ENCODE measurements around the gene LRRC25. TPM values are rescaled to one million over a fixed set of nuclear protein-coding genes. Genes with fewer than 3 reads are reported as not detected.

Gene LRRC25
- total RNA-seq, 4 donors from 2014 or later = 3.3 to 4.9 (median 4.1) TPM; not detected in 1

DNA sequence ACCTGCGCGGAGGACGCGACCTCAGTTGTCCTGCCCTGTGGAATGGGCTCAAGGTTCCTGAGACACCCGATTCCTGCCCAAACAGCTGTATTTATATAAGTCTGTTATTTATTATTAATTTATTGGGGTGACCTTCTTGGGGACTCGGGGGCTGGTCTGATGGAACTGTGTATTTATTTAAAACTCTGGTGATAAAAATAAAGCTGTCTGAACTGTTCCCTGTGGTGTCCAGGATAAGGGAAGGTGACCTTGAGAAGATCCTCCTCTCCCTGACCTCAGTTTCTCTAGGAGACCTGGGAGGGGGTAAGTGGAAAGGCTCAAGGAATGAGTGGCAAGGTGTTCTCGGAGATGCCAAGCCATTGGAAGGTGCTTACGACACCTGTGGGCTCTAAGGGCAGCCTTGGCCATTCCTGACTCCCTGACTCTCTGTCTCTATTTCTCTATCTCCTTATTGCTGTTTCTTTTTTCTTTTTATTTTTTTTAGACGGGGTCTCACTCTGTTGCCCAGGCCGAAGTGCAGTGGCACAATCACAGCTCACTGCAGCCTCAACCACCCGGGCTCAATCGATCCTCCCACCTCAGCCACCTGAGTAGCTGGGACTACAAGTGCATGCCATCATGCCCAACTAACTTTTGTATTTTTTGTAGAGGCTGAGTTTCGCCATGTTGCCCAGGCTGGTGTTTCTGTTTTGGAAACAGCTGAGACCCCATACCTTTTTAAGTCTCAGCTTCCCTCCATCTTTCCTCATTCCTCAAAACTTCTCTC is 8.3 kb downstream of the LRRC25 start:
- intact Hi-C loops (cut with DNase I; ENCODE audit: low total_unique reads) = no loop called here
- Histone ChIP-seq H3K9me3 (no peaks in the 10 kb centered on the region), H3K36me3 (no peaks in the 10 kb centered on the region), H3K27ac (peak overlapping the region in 3 of 4 donors; percentile 51 to 83 (median 60)), H3K27me3 (no peaks in the 10 kb centered on the region), H3K4me3 (peak overlapping the region in 2 of 4 donors; percentile 33 to 47), H3K4me1 (peaks cover 9 to 35% (median 18%) of the 10 kb centered on the region in 4 donors)
- DNase-seq = no peak
- TF ChIP-seq EP300 (IDR thresholded peaks at IDR 0.05; ENCODE audit: low read depth) (no peak), POLR2A (IDR thresholded peaks at IDR 0.05) (no peak), POLR2AphosphoS5 (IDR thresholded peaks at IDR 0.05) (no peak)
- TF ChIP-seq, protein P1, sequence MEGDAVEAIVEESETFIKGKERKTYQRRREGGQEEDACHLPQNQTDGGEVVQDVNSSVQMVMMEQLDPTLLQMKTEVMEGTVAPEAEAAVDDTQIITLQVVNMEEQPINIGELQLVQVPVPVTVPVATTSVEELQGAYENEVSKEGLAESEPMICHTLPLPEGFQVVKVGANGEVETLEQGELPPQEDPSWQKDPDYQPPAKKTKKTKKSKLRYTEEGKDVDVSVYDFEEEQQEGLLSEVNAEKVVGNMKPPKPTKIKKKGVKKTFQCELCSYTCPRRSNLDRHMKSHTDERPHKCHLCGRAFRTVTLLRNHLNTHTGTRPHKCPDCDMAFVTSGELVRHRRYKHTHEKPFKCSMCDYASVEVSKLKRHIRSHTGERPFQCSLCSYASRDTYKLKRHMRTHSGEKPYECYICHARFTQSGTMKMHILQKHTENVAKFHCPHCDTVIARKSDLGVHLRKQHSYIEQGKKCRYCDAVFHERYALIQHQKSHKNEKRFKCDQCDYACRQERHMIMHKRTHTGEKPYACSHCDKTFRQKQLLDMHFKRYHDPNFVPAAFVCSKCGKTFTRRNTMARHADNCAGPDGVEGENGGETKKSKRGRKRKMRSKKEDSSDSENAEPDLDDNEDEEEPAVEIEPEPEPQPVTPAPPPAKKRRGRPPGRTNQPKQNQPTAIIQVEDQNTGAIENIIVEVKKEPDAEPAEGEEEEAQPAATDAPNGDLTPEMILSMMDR (IDR thresholded peaks at IDR 0.05) = no peak
- 85 to 86% methylated on average over 4 to 13 of the region's 13 CpGs for WGBS, 2 donors (ENCODE audit: low coverage in 1 of 2)
- in situ Hi-C loops (cut with MboI; ENCODE audit: low pct_ligation_motif_present in 1 of 4, low pct_unique_long_range_greater_than_20kb in 1 of 4, low sequenced_read_pairs in 3 of 4) = no loop called here

DNA sequence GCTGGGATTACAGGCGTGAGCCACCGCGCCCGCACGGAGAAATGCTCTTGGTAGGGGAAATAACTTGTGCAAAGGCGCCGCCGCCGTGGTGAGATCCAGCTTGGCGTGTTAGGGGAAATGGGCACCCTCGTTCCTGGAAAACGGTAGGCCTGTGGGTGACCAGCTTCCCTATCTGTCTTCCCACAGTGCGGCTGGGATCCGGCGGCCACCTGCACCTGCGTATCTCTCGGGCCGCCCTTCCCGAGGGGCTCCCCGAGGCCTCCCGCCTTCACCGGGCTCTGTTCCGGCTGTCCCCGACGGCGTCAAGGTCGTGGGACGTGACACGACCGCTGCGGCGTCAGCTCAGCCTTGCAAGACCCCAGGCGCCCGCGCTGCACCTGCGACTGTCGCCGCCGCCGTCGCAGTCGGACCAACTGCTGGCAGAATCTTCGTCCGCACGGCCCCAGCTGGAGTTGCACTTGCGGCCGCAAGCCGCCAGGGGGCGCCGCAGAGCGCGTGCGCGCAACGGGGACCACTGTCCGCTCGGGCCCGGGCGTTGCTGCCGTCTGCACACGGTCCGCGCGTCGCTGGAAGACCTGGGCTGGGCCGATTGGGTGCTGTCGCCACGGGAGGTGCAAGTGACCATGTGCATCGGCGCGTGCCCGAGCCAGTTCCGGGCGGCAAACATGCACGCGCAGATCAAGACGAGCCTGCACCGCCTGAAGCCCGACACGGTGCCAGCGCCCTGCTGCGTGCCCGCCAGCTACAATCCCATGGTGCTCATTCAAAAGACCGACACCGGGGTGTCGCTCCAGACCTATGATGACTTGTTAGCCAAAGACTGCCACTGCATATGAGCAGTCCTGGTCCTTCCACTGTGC is 9.1 kb downstream of the LRRC25 start:
- Histone ChIP-seq H3K9me3 (no peaks in the 10 kb centered on the region), H3K27me3 (no peaks in the 10 kb centered on the region), H3K4me1 (peaks cover 9 to 35% (median 18%) of the 10 kb centered on the region in 4 donors), H3K27ac (peak overlapping the region; percentile 60 to 83 (median 78)), H3K4me3 (peak overlapping the region in 3 of 4 donors; percentile 5 to 47 (median 33)), H3K36me3 (no peaks in the 10 kb centered on the region)
- DNase-seq = peak; percentile 88
- intact Hi-C loops (cut with DNase I; ENCODE audit: low total_unique reads) (no loop called here), in situ Hi-C loops (cut with MboI; ENCODE audit: low pct_ligation_motif_present in 1 of 4, low pct_unique_long_range_greater_than_20kb in 1 of 4, low sequenced_read_pairs in 3 of 4) (no loop called here)
- 3% methylated on average over 74 of the region's 86 CpGs; no CpG with 5 or more reads in 1 of the 2 donors for WGBS, 2 donors (ENCODE audit: low coverage in 1 of 2)
- TF ChIP-seq POLR2AphosphoS5 (IDR thresholded peaks at IDR 0.05) (peak; percentile 39 to 79 (median 77)), POLR2A (IDR thresholded peaks at IDR 0.05) (peak; percentile 73), EP300 (IDR thresholded peaks at IDR 0.05; ENCODE audit: low read depth) (no peak)
- TF ChIP-seq, protein P1 (IDR thresholded peaks at IDR 0.05) = peak; percentile 97 to 100 (median 100)

- no peaks in the 10 kb centered on the region for H3K27me3 ChIP-seq
- intact Hi-C loops (cut with DNase I; ENCODE audit: low total_unique reads) = no loop called here
- TF ChIP-seq EP300 (IDR thresholded peaks at IDR 0.05; ENCODE audit: low read depth) (no peak), POLR2AphosphoS5 (IDR thresholded peaks at IDR 0.05) (peak in 1 of 3 donors; percentile 50), POLR2A (IDR thresholded peaks at IDR 0.05) (no peak)
- peaks cover 9 to 35% (median 18%) of the 10 kb centered on the region in 4 donors for H3K4me1 ChIP-seq
- peak overlapping the region in 3 of 4 donors; percentile 32 to 47 (median 44) for H3K4me3 ChIP-seq
- peak; percentile 57 for DNase-seq
- in situ Hi-C loops (cut with MboI; ENCODE audit: low pct_ligation_motif_present in 1 of 4, low pct_unique_long_range_greater_than_20kb in 1 of 4, low sequenced_read_pairs in 3 of 4) = no loop called here
- 31 to 43% methylated on average over 5 to 14 of the region's 14 CpGs for WGBS, 2 donors (ENCODE audit: low coverage in 1 of 2)
- H3K9me3 ChIP-seq = no peaks in the 10 kb centered on the region
- no peaks in the 10 kb centered on the region for H3K36me3 ChIP-seq
- peak overlapping the region; percentile 75 to 83 (median 78) for H3K27ac ChIP-seq
Observed at GRCh38 chr19:18386543-18387271, 10.7 kb downstream of the LRRC25 start.

DNA sequence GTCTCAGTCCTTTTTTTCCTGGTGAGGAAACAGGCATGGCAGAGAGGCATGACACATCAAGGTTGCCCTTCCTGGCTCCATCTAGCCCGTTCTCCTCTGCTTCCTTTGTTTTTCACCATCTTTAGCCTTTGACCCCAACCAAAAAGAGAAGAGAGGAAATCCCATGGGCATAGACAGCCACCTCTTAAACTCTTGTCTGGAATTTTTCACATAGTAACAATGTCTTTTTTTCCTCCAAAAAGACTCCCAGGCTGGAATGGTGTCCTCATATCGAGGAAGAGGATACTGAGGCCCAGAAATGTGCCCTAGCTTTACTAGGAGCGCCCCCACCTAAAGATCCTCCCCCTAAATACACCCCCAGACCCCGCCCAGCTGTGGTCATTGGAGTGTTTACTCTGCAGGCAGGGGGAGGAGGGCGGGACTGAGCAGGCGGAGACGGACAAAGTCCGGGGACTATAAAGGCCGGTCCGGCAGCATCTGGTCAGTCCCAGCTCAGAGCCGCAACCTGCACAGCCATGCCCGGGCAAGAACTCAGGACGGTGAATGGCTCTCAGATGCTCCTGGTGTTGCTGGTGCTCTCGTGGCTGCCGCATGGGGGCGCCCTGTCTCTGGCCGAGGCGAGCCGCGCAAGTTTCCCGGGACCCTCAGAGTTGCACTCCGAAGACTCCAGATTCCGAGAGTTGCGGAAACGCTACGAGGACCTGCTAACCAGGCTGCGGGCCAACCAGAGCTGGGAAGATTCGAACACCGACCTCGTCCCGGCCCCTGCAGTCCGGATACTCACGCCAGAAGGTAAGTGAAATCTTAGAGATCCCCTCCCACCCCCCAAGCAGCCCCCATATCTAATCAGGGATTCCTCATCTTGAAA is 11.5 kb downstream of the LRRC25 start, which contains the start of gene GDF15:
TSS of gene GDF15 (plus strand) at position 484 of the 868 bp plus-strand sequence. CDS start at position 516, 32 bp downstream.
- 14 to 24% methylated on average over 1 to 31 of the region's 33 CpGs for WGBS, 2 donors (ENCODE audit: low coverage in 1 of 2)
- intact Hi-C loops (cut with DNase I; ENCODE audit: low total_unique reads) (no loop called here), in situ Hi-C loops (cut with MboI; ENCODE audit: low pct_ligation_motif_present in 1 of 4, low pct_unique_long_range_greater_than_20kb in 1 of 4, low sequenced_read_pairs in 3 of 4) (no loop called here)

More for the DNA sequence above, 11.5 kb downstream of the LRRC25 start, which contains the start of gene GDF15:
- Histone ChIP-seq H3K36me3 (no peaks in the 10 kb centered on the region), H3K9me3 (no peaks in the 10 kb centered on the region), H3K27ac (peak within 1 kb of the TSS; percentile 75 to 83 (median 78)), H3K4me3 (peak within 1 kb of the TSS in 3 of 4 donors; percentile 32 to 47 (median 44)), H3K4me1 (peaks cover 10 to 39% (median 21%) of the 10 kb centered on the region in 4 donors), H3K27me3 (no peaks in the 10 kb centered on the region)
- peak; percentile 96 for DNase-seq
- TF ChIP-seq, protein P1 (IDR thresholded peaks at IDR 0.05) = peak; percentile 51 to 89 (median 76)
- peak; percentile 93 for TF ChIP-seq POLR2A (IDR thresholded peaks at IDR 0.05)
- TF ChIP-seq EP300 (IDR thresholded peaks at IDR 0.05; ENCODE audit: low read depth) = no peak
- TF ChIP-seq POLR2AphosphoS5 (IDR thresholded peaks at IDR 0.05) = peak; percentile 92 to 99 (median 98)
